ENCODE results near the gene TSPYL1. TPM values are rescaled to one million over a fixed set of nuclear protein-coding genes. Genes with fewer than 3 reads are reported as not detected.

TSPYL1 gene
- total and polyA plus RNA-seq, 10 of the 15 experiments (the other 5 are each of a cell fraction or from before 2014, with no cell fraction given), result 22.9 to 44.1 (median 27.0) TPM

DNA sequence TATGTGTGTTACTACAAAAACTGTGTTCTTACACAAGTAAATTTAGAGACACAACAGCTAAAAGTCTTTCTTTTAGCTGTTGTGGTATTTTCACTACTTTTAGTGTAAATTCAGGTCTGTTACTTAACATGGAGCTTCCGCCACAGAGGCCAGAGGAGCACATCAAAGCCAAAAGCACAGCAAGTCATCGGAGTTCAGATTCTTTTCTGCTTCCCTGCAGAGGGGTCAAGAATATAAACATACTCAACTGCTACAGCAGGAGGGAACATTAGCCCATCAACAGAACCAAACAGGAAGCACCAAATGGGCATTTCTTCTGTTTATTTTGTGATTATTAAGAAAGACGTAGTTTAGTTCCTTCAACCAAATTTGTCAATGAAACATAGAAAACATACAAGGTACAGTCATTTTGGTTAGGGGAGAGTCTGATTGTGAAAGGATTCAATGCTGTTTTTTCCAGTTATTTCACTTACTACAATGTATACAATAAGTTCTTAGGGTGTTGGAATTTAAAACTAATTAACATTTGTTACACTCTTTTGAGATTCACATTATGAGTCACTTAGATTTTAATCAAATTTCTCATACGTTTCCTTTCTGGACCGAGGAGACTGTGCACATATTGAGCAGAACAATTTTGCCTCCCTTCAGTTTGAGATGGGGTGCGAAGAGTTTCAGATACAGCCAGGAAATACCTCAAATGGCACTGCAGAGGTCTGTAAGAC is 48.2 kb upstream of the TSPYL1 start:
- no peak overlapping the region for H3K4me3 ChIP-seq
- ATAC-seq, result no peak
- no peak for TF ChIP-seq EZH2 (IDR thresholded peaks at IDR 0.05; ENCODE audit: borderline replicate concordance, control insufficient read depth, low read depth, low read length)
- TF ChIP-seq, protein P1, sequence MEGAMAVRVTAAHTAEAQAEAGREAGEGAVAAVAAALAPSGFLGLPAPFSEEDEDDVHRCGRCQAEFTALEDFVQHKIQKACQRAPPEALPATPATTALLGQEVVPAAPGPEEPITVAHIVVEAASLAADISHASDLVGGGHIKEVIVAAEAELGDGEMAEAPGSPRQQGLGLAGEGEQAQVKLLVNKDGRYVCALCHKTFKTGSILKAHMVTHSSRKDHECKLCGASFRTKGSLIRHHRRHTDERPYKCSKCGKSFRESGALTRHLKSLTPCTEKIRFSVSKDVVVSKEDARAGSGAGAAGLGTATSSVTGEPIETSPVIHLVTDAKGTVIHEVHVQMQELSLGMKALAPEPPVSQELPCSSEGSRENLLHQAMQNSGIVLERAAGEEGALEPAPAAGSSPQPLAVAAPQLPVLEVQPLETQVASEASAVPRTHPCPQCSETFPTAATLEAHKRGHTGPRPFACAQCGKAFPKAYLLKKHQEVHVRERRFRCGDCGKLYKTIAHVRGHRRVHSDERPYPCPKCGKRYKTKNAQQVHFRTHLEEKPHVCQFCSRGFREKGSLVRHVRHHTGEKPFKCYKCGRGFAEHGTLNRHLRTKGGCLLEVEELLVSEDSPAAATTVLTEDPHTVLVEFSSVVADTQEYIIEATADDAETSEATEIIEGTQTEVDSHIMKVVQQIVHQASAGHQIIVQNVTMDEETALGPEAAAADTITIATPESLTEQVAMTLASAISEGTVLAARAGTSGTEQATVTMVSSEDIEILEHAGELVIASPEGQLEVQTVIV (IDR thresholded peaks at IDR 0.05; ENCODE audit: borderline replicate concordance, partially characterized antibody), result no peak
- TF ChIP-seq ETV6 (conservative IDR thresholded peaks at IDR 0.05 in 1 of 2, IDR thresholded peaks at IDR 0.05 in 1 of 2; ENCODE audit: borderline replicate concordance in 1 of 2, low read depth in 1 of 2), result no peak
- no peak for TF ChIP-seq IKZF2 (IDR thresholded peaks at IDR 0.05)
- no peak for TF ChIP-seq MTA3 (IDR thresholded peaks at IDR 0.05; ENCODE audit: borderline replicate concordance, low read length)
- TF ChIP-seq, protein P2, sequence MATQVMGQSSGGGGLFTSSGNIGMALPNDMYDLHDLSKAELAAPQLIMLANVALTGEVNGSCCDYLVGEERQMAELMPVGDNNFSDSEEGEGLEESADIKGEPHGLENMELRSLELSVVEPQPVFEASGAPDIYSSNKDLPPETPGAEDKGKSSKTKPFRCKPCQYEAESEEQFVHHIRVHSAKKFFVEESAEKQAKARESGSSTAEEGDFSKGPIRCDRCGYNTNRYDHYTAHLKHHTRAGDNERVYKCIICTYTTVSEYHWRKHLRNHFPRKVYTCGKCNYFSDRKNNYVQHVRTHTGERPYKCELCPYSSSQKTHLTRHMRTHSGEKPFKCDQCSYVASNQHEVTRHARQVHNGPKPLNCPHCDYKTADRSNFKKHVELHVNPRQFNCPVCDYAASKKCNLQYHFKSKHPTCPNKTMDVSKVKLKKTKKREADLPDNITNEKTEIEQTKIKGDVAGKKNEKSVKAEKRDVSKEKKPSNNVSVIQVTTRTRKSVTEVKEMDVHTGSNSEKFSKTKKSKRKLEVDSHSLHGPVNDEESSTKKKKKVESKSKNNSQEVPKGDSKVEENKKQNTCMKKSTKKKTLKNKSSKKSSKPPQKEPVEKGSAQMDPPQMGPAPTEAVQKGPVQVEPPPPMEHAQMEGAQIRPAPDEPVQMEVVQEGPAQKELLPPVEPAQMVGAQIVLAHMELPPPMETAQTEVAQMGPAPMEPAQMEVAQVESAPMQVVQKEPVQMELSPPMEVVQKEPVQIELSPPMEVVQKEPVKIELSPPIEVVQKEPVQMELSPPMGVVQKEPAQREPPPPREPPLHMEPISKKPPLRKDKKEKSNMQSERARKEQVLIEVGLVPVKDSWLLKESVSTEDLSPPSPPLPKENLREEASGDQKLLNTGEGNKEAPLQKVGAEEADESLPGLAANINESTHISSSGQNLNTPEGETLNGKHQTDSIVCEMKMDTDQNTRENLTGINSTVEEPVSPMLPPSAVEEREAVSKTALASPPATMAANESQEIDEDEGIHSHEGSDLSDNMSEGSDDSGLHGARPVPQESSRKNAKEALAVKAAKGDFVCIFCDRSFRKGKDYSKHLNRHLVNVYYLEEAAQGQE (IDR thresholded peaks at IDR 0.05; ENCODE audit: low read depth, low read length), result no peak
- no peaks in the 10 kb centered on the region for H3K9me3 ChIP-seq (replicated peaks; ENCODE audit: control insufficient read depth, insufficient read depth, low read length)
- ChIA-PET POLR2A (no interaction called here), RAD21 (ENCODE audit: unreplicated experiment) (no interaction called here), SMC1A (ENCODE audit: uncharacterized antibody, unreplicated experiment) (no interaction called here), CTCF (interaction anchor here (1.1 kb wide), 1 partner anchor 59 kb away, joined by 3 read pairs; no protein-coding TSS in a partner anchor)
- no peaks in the 10 kb centered on the region for H3K27me3 ChIP-seq (replicated peaks in 1 of 2; ENCODE audit: control insufficient read depth in 2 of 2, insufficient read depth in 2 of 2, low read length in 1 of 2)
- no peaks in the 10 kb centered on the region for H3K4me1 ChIP-seq (ENCODE audit: control insufficient read depth, insufficient read depth, low read length)
- no peaks in the 10 kb centered on the region for H4K20me1 ChIP-seq (ENCODE audit: control insufficient read depth, insufficient read depth)
- H3K36me3 ChIP-seq (ENCODE audit: control insufficient read depth in 2 of 2, insufficient read depth in 2 of 2, low read length in 1 of 2), result no peaks in the 10 kb centered on the region
- H2AFZ ChIP-seq (ENCODE audit: control insufficient read depth, low read depth, low read length), result no peak overlapping the region
- no peak overlapping the region for H3K4me2 ChIP-seq (ENCODE audit: control insufficient read depth, insufficient read depth)
- WGBS (ENCODE audit: insufficient coverage, insufficient replicate concordance, low lambda C conversion rate, missing lambda C conversion rate), result 79% methylated on average over 6 of the region's 6 CpGs
- no peak overlapping the region for H3K27ac ChIP-seq (ENCODE audit: control insufficient read depth, insufficient read depth)
- no TSS peak for BruUV-seq (replicated peaks)
- no peaks in the 10 kb centered on the region for H3K79me2 ChIP-seq (ENCODE audit: control insufficient read depth, insufficient read depth, low read length)
- no peak overlapping the region for H3K9ac ChIP-seq (ENCODE audit: control insufficient read depth, insufficient read depth, low read length)
- DNase-seq (ENCODE audit: low read depth, low spot score), result no peak
- intact Hi-C loops (cut with micrococcal nuclease; ENCODE audit: unreplicated experiment), result no loop called here
- in situ Hi-C loops (cut with MboI), result no loop called here
- FAIRE-seq, result no peak
